T-cell (primary cell): ENCODE results near the gene ZNF784. TPM values are rescaled to one million over a fixed set of nuclear protein-coding genes. Genes with fewer than 3 reads are reported as not detected.
A peak's percentile ranks its signal among the peaks of the same experiment; 100 is the strongest.

Source experiments
- ATAC-seq, 4 experiments: fragments of 200-7000 bp in 3 of 4; fragments of 150-1000 bp in 1 of 4; cut with Tn5 transposase; replicated peaks in 1 of 4; 1 replicate in 3 of 4; 2 replicates in 1 of 4; pipeline ENCODE4 v1.10.0; 2021; ENCODE audit warnings: moderate library complexity in 3 of 4, mild to moderate bottlenecking in 2 of 4, moderate number of reproducible peaks in 1 of 4
- CTCF ChIA-PET, 2 donors: fragments of 300-600 bp; sonication (Branson Sonifier 250); formaldehyde crosslinking; loops; one replicate each; lab custom pipeline; 2022; ENCODE audit warnings: antibody characterized with exemption in 2 of 2; lab: Charles Lee
- POLR2A ChIA-PET, 2 donors: fragments of 300-600 bp; sonication (Branson Sonifier 250); formaldehyde crosslinking; loops; one replicate each; lab custom pipeline; 2022; ENCODE audit warnings: antibody characterized with exemption in 2 of 2; lab: Charles Lee
- DNase-seq, 35 experiments: peaks; one replicate each; pipeline versions ENCODE4 v3.0.0 to v3.0.0-alpha.2; 2013 to 2023
- H3K27ac ChIP-seq: one replicate; pipeline ENCODE4 v1.5.1; 2013; ENCODE audit warnings: low read length
- H3K27me3 ChIP-seq, 2 experiments: replicated peaks in 1 of 2; 1 replicate in 1 of 2; 2 replicates in 1 of 2; pipeline versions ENCODE4 v1.6.1 to v1.7.0; 2013; ENCODE audit warnings: low read length in 1 of 2, mixed read lengths in 1 of 2; ENCODE audit not compliant: control insufficient read depth in 2 of 2, insufficient read depth in 2 of 2; ENCODE audit errors: extremely low read depth in 1 of 2
- H3K36me3 ChIP-seq, 2 donors: 1 replicate in 1 of 2; 2 replicates in 1 of 2; pipeline versions ENCODE4 v1.6.1 to v1.7.0; 2013; ENCODE audit warnings: low read length in 1 of 2; ENCODE audit not compliant: control insufficient read depth in 2 of 2, insufficient read depth in 1 of 2; ENCODE audit errors: extremely low read depth in 1 of 2
- H3K4me1 ChIP-seq, 2 experiments: 1 replicate in 1 of 2; 2 replicates in 1 of 2; pipeline versions ENCODE4 v1.6.1 to v1.7.0; 2013; ENCODE audit warnings: low read length in 2 of 2, mixed read lengths in 1 of 2; ENCODE audit not compliant: insufficient read depth in 2 of 2, control insufficient read depth in 1 of 2; ENCODE audit errors: extremely low read depth in 1 of 2
- H3K4me3 ChIP-seq, 2 donors: 1 replicate in 1 of 2; 2 replicates in 1 of 2; pipeline versions ENCODE4 v1.5.1 to v1.7.0; 2013; ENCODE audit warnings: mild to moderate bottlenecking in 2 of 2, low read length in 1 of 2, moderate library complexity in 1 of 2; ENCODE audit not compliant: control insufficient read depth in 1 of 2; ENCODE audit errors: extremely low read depth in 1 of 2
- H3K9me3 ChIP-seq: 2 replicates; pipeline ENCODE4 v1.7.0; 2013
- H3K27ac Mint-ChIP-seq, 2 donors: one replicate each; pipeline ENCODE4 v1.8.0; 2020 to 2021; ENCODE audit warnings: mild to moderate bottlenecking in 2 of 2, mixed read lengths in 2 of 2
- H3K27me3 Mint-ChIP-seq, 2 donors: one replicate each; pipeline ENCODE4 v1.8.0; 2021 to 2022; ENCODE audit warnings: mixed read lengths in 2 of 2
- H3K36me3 Mint-ChIP-seq: one replicate; pipeline ENCODE4 v1.8.0; 2021; ENCODE audit warnings: mixed read lengths
- H3K4me1 Mint-ChIP-seq, 3 donors: one replicate each; pipeline ENCODE4 v1.8.0; 2020 to 2022; ENCODE audit warnings: mixed read lengths in 3 of 3, mild to moderate bottlenecking in 1 of 3
- H3K4me3 Mint-ChIP-seq, 3 donors: one replicate each; pipeline ENCODE4 v1.8.0; 2020 to 2022; ENCODE audit warnings: mild to moderate bottlenecking in 3 of 3, mixed read lengths in 3 of 3, moderate library complexity in 3 of 3
- H3K9me3 Mint-ChIP-seq, 3 donors: one replicate each; pipeline ENCODE4 v1.8.0; 2020 to 2022; ENCODE audit warnings: mixed read lengths in 3 of 3
- WGBS: methylation state at CpG from one replicate; pipeline ENCODE4 v1.1.5; 2013; ENCODE audit warnings: missing lambda C conversion rate; ENCODE audit not compliant: insufficient coverage; 5-methylcytosine and 5-hydroxymethylcytosine counted together
- total RNA-seq, 35 experiments: library from RNA in 6 of 35; stranded (reverse) in 6 of 35; fragments of 120-200 nt in 1 of 35; gene quantifications; one replicate each; pipeline versions ENCODE4 v1.2.1 to v1.2.4 and lab custom pipeline; 2013 to 2026

ZNF784 gene
- total RNA-seq, 5 donors from 2014 or later (not counting 1 experiment from before 2014, with no cell fraction given), result 7.2 to 13.3 (median 8.2) TPM

- POLR2A ChIA-PET, result no interaction called here
- H3K27me3 ChIP-seq, result no peaks in the 10 kb centered on the region
- CTCF ChIA-PET, result no interaction called here
- peak overlapping the region in 1 of 2 donors; percentile 24 for H3K27ac Mint-ChIP-seq
- H3K4me1 ChIP-seq, result peaks cover 9 to 16% of the 10 kb centered on the region in 2 experiments
- H3K4me3 ChIP-seq, result no peak overlapping the region
- H3K9me3 Mint-ChIP-seq, result no peaks in the 10 kb centered on the region
- DNase-seq, result no peak
- no peaks in the 10 kb centered on the region for H3K27me3 Mint-ChIP-seq
- H3K36me3 Mint-ChIP-seq, result peaks cover 13% of the 10 kb centered on the region
- H3K9me3 ChIP-seq, result no peaks in the 10 kb centered on the region
- ATAC-seq, result no peak
- peaks cover 25 to 30% (median 30%) of the 10 kb centered on the region in 3 donors for H3K4me1 Mint-ChIP-seq
- 91% methylated on average over 3 of the region's 3 CpGs for WGBS
- peaks cover 8 to 19% of the 10 kb centered on the region in 2 donors for H3K36me3 ChIP-seq
- H3K27ac ChIP-seq, result no peak overlapping the region
- no peak overlapping the region for H3K4me3 Mint-ChIP-seq
Observed at GRCh38 chr19:55619286-55619685, 5.1 kb downstream of the ZNF784 start.

GRCh38 chr19:55618426-55618825 is 5.9 kb downstream of the ZNF784 start:
- WGBS, result 100% methylated on average over 2 of the region's 7 CpGs
- ATAC-seq (no peak), DNase-seq (no peak)
- Mint-ChIP-seq H3K9me3 (no peaks in the 10 kb centered on the region), H3K27me3 (no peaks in the 10 kb centered on the region), H3K27ac (no peak overlapping the region), H3K4me1 (peaks cover 17 to 24% (median 23%) of the 10 kb centered on the region in 3 donors), H3K4me3 (no peak overlapping the region), H3K36me3 (peaks cover 12% of the 10 kb centered on the region)
- CTCF ChIA-PET, result interaction anchor here (0.6 to 0.7 kb wide), 2 partner anchors 10 to 486 kb away, joined by 3 to 6 read pairs; no protein-coding TSS in a partner anchor
- no peaks in the 10 kb centered on the region for H3K9me3 ChIP-seq
- H3K27ac ChIP-seq, result no peak overlapping the region
- H3K27me3 ChIP-seq, result no peaks in the 10 kb centered on the region
- H3K36me3 ChIP-seq, result peaks cover 8 to 21% of the 10 kb centered on the region in 2 donors
- H3K4me1 ChIP-seq, result peaks cover 9 to 12% of the 10 kb centered on the region in 2 experiments
- POLR2A ChIA-PET, result no interaction called here
- no peak overlapping the region for H3K4me3 ChIP-seq

GRCh38 chr19:55617426-55617825 is 6.9 kb downstream of the ZNF784 start:
- Mint-ChIP-seq H3K36me3 (peaks cover 17% of the 10 kb centered on the region), H3K27ac (no peak overlapping the region), H3K27me3 (no peaks in the 10 kb centered on the region), H3K4me3 (no peak overlapping the region), H3K9me3 (no peaks in the 10 kb centered on the region), H3K4me1 (peaks cover 25 to 27% (median 26%) of the 10 kb centered on the region in 3 donors)
- no peaks in the 10 kb centered on the region for H3K27me3 ChIP-seq
- POLR2A ChIA-PET, result no interaction called here
- no peak overlapping the region for H3K27ac ChIP-seq
- H3K4me1 ChIP-seq, result peaks cover 9 to 12% of the 10 kb centered on the region in 2 experiments
- H3K9me3 ChIP-seq, result no peaks in the 10 kb centered on the region
- CTCF ChIA-PET, result no interaction called here
- ATAC-seq (no peak), DNase-seq (no peak)
- 90% methylated on average over 2 of the region's 8 CpGs for WGBS
- H3K4me3 ChIP-seq, result no peak overlapping the region
- peaks cover 8 to 21% of the 10 kb centered on the region in 2 donors for H3K36me3 ChIP-seq

- no peak overlapping the region for H3K4me3 Mint-ChIP-seq
- peaks cover 18% of the 10 kb centered on the region for H3K36me3 Mint-ChIP-seq
- H3K27ac Mint-ChIP-seq, result no peak overlapping the region
- no peaks in the 10 kb centered on the region for H3K27me3 Mint-ChIP-seq
- H3K9me3 Mint-ChIP-seq, result no peaks in the 10 kb centered on the region
- H3K4me1 Mint-ChIP-seq, result peaks cover 31 to 35% (median 35%) of the 10 kb centered on the region in 3 donors
- Histone ChIP-seq H3K36me3 (peaks cover 5 to 21% of the 10 kb centered on the region in 2 donors), H3K9me3 (no peaks in the 10 kb centered on the region), H3K27me3 (no peaks in the 10 kb centered on the region), H3K4me3 (no peak overlapping the region), H3K4me1 (peaks cover 9 to 17% of the 10 kb centered on the region in 2 experiments), H3K27ac (no peak overlapping the region)
- DNase-seq, result no peak
- no peak for ATAC-seq
- 99% methylated on average over 38 of the region's 38 CpGs for WGBS
- POLR2A ChIA-PET, result no interaction called here
- CTCF ChIA-PET, result no interaction called here
Observed at GRCh38 chr19:55616395-55616875, 7.9 kb downstream of the ZNF784 start.

GRCh38 chr19:55615543-55616394 is 8.6 kb downstream of the ZNF784 start:
- DNase-seq, result no peak

GRCh38 chr19:55614711-55615542 is 9.4 kb downstream of the ZNF784 start:
- CTCF ChIA-PET, result no interaction called here

More at GRCh38 chr19:55615543-55616394, 8.6 kb downstream of the ZNF784 start:
- ATAC-seq, result no peak
- no peak overlapping the region for H3K4me3 Mint-ChIP-seq
- H3K36me3 Mint-ChIP-seq, result peaks cover 18% of the 10 kb centered on the region
- Histone ChIP-seq H3K27me3 (no peaks in the 10 kb centered on the region), H3K36me3 (peaks cover 5 to 21% of the 10 kb centered on the region in 2 donors), H3K9me3 (no peaks in the 10 kb centered on the region), H3K4me3 (no peak overlapping the region), H3K27ac (no peak overlapping the region), H3K4me1 (peaks cover 4 to 11% of the 10 kb centered on the region in 2 experiments)
- WGBS, result 97% methylated on average over 83 of the region's 88 CpGs
- no peaks in the 10 kb centered on the region for H3K27me3 Mint-ChIP-seq
- H3K27ac Mint-ChIP-seq, result no peak overlapping the region
- POLR2A ChIA-PET, result no interaction called here
- no peaks in the 10 kb centered on the region for H3K9me3 Mint-ChIP-seq
- CTCF ChIA-PET, result no interaction called here
- peaks cover 29 to 35% (median 35%) of the 10 kb centered on the region in 3 donors for H3K4me1 Mint-ChIP-seq

More at GRCh38 chr19:55614711-55615542, 9.4 kb downstream of the ZNF784 start:
- peaks cover 0 to 10% of the 10 kb centered on the region in 2 experiments for H3K4me1 ChIP-seq
- no peak overlapping the region for H3K4me3 Mint-ChIP-seq
- no peaks in the 10 kb centered on the region for H3K9me3 ChIP-seq
- WGBS, result 98% methylated on average over 73 of the region's 98 CpGs
- peaks cover 19% of the 10 kb centered on the region for H3K36me3 Mint-ChIP-seq
- no peak overlapping the region for H3K4me3 ChIP-seq
- POLR2A ChIA-PET, result no interaction called here
- no peaks in the 10 kb centered on the region for H3K27me3 ChIP-seq
- no peak for DNase-seq
- no peaks in the 10 kb centered on the region for H3K9me3 Mint-ChIP-seq
- H3K4me1 Mint-ChIP-seq, result peaks cover 28 to 35% (median 32%) of the 10 kb centered on the region in 3 donors
- peaks cover 5 to 27% of the 10 kb centered on the region in 2 donors for H3K36me3 ChIP-seq
- H3K27ac ChIP-seq, result no peak overlapping the region
- no peak for ATAC-seq
- H3K27me3 Mint-ChIP-seq, result no peaks in the 10 kb centered on the region
- no peak overlapping the region for H3K27ac Mint-ChIP-seq
